ENCODE data around the gene NCMAP.
A peak's percentile ranks its signal among the peaks of the same experiment; 100 is the strongest.

Gene NCMAP

GRCh38 chr1:24622218-24622617 lies 66.3 kb downstream of the NCMAP start:
- no peak for DNase-seq (ENCODE audit: low read depth in 2 of 2)

- DNase-seq (ENCODE audit: low read depth in 2 of 2) = no peak
Observed at GRCh38 chr1:24632832-24633175, 76.9 kb downstream of the NCMAP start.

GRCh38 chr1:24635195-24635843 lies 79.4 kb downstream of the NCMAP start:
- no peak for DNase-seq (ENCODE audit: low read depth in 2 of 2)

DNA sequence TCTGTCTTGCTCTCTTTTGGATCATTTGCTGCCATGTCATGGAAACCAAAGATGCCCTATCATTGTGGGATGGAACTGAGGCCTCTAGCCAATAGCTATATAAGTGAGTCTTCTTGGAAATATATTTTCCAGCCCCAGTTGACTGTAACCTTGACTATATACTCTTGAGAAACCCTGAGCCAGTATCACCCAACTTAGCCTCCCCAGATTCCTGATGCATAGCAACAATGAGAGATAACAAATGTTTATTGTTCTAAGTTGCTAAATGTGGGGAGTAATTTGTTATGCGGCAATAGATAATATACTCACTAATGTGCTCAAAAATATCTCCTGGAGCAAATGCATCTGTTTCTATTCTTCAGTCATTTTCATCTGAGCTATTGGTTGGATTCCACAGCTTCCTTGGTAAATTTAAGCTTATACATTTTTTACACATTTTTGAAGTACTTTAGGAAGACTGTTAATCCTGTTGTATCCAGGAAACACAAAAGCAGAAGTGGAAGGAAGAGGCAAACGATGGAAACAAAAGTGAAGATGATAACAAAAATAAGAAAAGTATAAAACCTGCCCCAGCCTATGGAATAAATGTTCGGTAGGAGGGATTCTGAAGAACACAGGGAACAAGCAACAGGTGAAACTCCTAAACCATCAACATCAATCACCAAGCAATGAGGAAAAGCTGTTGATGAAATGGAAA lies 80.9 kb downstream of the NCMAP start:
- DNase-seq (ENCODE audit: low read depth in 2 of 2) = no peak

- DNase-seq (ENCODE audit: low read depth in 2 of 2) = no peak
Observed at GRCh38 chr1:24639094-24639493, 83.2 kb downstream of the NCMAP start.

- no peak for DNase-seq (ENCODE audit: low read depth in 2 of 2)
Observed at GRCh38 chr1:24639881-24640280, 84.0 kb downstream of the NCMAP start.

DNA sequence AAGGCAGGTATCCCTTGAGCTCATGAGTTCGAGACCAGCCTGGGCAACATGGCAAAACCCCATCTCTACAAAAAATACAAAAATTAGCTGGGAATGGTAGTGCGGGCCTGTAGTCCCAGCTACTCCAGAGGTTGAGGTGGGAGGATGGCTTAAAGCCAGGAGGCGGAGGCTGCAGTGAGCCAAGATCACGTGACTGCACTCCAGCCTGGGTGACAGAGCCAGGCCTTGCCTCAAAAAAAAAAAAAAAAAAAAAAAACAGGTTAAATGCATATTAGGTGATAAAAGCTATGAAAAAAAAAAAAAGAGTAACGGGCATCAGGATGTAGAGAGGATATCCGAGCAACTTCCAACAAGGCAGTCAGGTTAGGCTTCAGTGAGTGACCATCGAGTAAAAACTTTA lies 84.4 kb downstream of the NCMAP start:
- DNase-seq (ENCODE audit: low read depth in 2 of 2) = no peak

GRCh38 chr1:24641646-24642151 lies 85.8 kb downstream of the NCMAP start:
- DNase-seq (ENCODE audit: low read depth in 2 of 2) = no peak

- peak; percentile 90 to 97 for DNase-seq (ENCODE audit: low read depth in 2 of 2)
Observed at GRCh38 chr1:24642481-24643362, 86.8 kb downstream of the NCMAP start, which contains the start of gene SRRM1. Gene SRRM1 (plus strand): TSS chr1:24643302. CDS start chr1:24643327, 25 bp downstream.

DNA sequence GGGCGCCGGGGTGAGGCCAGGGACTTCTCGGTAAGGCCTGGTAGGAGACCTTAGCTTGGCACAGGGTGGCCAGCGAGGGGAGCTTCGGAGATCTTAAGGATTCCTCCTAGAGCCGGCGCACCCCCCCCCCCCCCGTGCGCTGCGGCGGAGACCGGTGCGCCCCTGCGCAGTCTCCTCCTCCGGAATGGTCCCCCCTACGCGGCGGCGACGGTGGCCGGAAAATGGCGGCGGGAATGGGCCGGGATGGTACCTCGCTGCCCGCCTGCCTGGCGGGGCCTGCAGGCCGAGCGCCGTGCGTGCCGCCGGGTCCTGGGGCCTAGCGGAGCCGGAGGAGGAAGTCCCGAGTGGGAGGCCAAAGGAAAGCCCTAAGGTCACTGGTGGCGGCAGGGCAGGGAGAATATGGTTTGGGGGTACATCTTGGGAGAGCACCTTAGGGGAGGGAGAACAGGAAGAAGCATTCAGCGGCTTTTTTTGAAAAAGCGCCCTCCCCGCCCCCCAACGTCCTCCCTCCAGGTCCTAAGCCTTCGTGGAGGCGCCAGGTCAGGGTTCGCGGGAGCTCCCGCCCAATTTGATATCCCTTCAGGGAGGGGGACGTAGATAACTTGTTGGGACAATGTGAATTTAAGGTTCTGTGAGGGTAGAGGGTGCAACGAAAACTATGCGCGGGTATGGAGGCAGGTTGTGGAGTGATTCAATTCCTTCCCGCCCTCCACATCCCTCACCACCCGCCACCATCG lies 87.6 kb downstream of the NCMAP start:
- no peak for DNase-seq (ENCODE audit: low read depth in 2 of 2)

DNA sequence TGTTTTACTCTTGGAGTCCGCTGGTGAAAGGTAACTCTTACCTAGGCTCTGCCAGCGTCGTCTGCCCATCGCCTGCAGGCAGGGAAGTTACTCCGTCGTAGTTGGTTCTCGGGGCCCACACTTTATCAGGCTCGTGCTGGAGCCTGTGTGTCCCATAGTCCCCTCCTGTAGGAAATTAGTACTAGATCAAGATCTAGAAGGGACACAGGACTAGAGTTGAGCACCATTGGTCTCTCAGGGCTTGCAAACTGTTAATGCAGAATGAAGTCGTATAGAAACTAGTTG lies 88.2 kb downstream of the NCMAP start:
- DNase-seq (ENCODE audit: low read depth in 2 of 2) = no peak

DNA sequence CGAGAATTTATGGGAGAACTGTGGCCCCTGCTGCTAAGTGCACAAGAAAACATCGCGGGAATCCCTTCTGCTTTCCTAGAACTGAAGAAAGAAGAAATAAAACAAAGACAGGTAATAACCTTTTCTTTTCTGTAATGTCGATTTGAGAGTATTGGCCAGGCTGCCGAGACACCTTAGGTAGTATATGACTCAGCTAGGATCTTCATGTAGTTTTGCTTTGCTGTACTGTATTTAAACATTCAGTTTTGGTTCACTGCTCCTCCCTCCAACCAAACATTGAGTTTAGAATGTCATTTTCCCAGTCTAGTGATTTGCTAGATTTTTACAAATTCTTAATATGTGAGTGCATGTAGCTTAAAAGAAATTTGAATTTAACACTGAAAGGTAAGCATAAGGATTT lies 93.0 kb downstream of the NCMAP start:
- DNase-seq (ENCODE audit: low read depth in 2 of 2) = no peak

- DNase-seq (ENCODE audit: low read depth in 2 of 2) = no peak
Observed at GRCh38 chr1:24652382-24652781, 96.5 kb downstream of the NCMAP start.

GRCh38 chr1:24654010-24654409 lies 98.1 kb downstream of the NCMAP start:
- DNase-seq (ENCODE audit: low read depth in 2 of 2) = no peak

DNA sequence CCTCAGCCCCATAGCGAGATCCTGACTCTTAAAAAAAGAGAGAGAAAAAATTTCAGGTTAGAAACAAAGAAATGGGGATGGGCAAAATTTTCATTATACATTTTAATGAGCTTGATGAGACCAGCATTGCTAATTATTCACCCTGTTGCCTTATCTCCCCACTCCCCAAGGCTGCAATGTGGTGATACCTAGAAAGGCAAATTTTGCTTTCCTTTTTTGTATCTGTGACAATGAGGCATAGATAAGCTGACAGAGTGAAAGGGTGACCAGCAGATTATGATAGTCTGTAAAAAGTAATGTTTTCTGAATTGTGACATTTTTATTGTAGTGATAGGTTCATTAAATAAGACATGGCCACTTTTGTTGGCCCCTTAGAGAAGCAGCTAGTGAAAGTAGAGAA lies 100.2 kb downstream of the NCMAP start:
- DNase-seq (ENCODE audit: low read depth in 2 of 2) = no peak

DNA sequence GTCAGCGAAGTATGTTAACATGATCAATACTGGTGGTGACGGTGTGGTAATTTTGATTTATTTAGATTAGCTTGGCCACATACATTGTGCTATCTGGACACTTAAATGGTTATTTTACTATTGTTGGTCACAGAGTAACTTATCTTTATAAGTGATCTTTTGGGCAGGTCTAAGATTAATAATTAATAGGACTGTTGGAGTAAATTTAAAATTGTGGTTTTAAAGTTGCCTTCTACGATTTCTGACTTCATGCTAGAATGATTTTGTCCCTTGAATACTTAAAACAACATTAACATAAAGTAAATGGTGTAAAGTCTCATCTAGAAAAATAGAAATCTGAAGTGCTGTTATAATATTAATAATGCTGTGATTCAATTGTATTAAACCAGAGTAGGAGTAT lies 101.9 kb downstream of the NCMAP start:
- no peak for DNase-seq (ENCODE audit: low read depth in 2 of 2)
